ENCODE results near the gene SGSH.

SGSH gene

DNA sequence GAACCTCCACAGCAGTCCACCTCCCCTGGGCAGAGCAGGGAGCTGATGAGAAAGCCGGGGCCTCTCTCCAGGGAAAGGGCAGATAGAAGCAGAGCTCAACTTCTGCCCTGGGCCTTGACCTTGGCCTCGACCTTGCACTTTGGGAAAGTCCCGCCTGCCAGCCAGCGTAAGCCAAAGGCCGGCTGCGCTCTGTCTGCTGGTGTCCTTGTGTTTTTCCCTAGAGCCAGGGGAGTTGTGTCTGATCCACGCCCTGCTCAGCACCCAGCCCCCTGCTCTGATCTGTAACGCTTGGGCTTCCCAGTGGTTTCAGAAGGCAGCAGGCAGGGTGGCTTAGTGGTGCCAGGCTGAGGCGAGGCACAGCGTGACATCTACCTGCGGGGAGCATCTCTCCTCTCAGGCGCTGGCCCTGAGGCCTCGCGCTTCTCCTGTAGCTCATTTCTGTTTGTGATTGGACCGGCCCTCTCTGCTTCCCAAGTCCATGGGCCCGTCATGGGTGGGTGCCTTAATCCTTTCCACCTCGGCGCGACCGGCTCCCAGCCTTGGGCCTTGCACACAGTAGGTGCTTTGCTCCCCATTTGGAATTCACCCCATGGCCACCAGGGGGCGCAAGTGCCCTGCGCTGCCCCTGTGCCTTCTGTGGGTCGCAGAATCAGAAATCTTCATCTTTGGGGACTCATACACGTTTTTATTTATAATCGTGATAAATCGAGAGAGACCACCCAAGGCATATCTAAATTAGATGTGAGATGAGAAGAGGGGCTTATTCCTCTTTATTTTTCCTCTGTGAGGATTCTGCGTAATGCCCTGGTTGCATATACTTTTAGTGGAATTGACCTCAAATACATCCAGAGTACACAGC, 24.2 kb downstream of the SGSH start:
- TF ChIP-seq, protein P1, sequence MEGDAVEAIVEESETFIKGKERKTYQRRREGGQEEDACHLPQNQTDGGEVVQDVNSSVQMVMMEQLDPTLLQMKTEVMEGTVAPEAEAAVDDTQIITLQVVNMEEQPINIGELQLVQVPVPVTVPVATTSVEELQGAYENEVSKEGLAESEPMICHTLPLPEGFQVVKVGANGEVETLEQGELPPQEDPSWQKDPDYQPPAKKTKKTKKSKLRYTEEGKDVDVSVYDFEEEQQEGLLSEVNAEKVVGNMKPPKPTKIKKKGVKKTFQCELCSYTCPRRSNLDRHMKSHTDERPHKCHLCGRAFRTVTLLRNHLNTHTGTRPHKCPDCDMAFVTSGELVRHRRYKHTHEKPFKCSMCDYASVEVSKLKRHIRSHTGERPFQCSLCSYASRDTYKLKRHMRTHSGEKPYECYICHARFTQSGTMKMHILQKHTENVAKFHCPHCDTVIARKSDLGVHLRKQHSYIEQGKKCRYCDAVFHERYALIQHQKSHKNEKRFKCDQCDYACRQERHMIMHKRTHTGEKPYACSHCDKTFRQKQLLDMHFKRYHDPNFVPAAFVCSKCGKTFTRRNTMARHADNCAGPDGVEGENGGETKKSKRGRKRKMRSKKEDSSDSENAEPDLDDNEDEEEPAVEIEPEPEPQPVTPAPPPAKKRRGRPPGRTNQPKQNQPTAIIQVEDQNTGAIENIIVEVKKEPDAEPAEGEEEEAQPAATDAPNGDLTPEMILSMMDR (IDR thresholded peaks at IDR 0.05; ENCODE audit: low read depth, low read length), result peak; percentile 90
- in situ Hi-C loops (cut with HindIII; ENCODE audit: low sequenced_read_pairs), result no loop called here
- peak; percentile 5 for DNase-seq (ENCODE audit: low read depth, low spot score)
- no peak overlapping the region for H3K4me3 ChIP-seq (ENCODE audit: low read depth, low read length)

DNA sequence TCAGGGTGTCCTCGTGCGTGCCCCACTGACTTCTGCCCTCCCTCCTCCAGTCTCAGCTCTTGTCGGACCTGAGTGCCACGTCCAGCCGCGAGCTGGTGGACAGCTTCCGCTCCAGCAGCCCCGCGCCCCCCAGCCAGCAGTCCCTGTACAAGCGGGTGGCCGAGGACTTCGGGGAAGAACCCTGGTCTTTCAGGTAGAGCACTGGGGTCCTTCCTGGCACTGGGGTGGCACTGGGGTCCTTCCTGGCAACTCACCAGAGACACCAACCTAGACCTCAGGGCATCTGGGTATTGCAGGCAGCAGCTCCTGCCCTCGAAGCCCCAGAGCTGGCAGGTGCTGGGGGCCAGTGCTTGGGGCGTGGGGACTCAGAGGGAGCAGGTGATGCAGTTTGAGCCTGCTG, 25.0 kb downstream of the SGSH start:
- in situ Hi-C loops (cut with HindIII; ENCODE audit: low sequenced_read_pairs), result no loop called here
- TF ChIP-seq, protein P1 (IDR thresholded peaks at IDR 0.05; ENCODE audit: low read depth, low read length), result no peak
- DNase-seq (ENCODE audit: low read depth, low spot score), result no peak
- H3K4me3 ChIP-seq (ENCODE audit: low read depth, low read length), result no peak overlapping the region

DNA sequence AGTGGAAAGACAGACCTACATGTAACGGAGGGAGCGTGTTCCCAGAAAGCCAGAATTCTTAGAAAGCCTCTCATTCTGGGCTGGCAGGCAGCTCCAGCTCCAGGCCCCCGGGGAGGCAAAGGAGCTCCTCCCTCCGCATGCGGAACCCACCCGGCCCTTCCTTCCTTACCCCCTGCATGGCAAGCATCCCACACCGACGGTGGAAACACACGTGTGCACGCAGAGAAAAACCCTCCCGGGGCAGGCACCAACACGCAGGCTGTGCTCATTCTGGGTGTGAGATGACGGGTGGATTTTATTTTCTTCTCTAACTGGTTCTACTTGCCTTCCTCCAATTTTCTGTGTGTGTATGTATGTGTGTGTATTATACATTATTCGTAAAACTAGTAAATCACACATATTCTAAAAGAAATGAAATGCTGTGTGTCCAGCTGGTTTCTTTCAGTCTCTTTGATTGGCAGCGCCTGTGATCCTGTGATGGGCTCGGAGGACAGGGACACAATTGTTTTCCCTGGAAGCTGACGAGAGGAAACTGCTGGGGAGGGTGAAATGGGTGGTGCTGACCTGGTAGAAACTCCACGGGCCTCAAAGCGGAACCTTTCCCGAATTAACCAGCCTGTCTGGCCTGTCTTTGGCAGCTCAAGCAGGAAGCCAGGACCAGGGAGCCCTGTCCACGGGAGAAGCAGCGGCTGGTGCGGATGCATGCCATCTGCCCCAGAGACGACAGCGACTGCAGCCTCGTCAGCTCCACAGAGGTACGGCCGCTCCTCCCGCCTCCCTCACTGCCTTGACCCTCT, 28.1 kb downstream of the SGSH start:
- TF ChIP-seq, protein P1 (IDR thresholded peaks at IDR 0.05; ENCODE audit: low read depth, low read length), result no peak
- H3K4me3 ChIP-seq (ENCODE audit: low read depth, low read length), result no peak overlapping the region
- DNase-seq (ENCODE audit: low read depth, low spot score), result no peak
- in situ Hi-C loops (cut with HindIII; ENCODE audit: low sequenced_read_pairs), result no loop called here

DNA sequence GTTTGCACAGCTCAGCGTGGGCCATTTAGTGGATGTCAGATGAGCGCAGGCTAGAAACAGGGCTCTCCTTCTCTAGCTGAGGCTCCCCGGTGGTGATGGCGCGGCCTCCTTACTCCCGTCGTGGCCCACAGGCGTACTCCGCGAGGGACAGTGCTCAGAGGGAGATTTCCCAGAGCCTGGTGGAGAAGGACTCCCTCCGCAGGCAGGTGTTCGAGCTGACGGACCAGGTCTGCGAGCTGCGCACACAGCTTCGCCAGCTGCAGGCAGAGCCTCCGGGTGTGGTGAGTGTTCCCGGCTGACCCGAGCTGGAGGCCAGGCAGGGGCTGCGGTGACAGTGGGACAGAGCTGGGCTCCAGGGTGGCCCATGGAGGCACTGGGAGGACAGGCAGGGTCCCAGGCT, 28.9 kb downstream of the SGSH start:
- H3K4me3 ChIP-seq (ENCODE audit: low read depth, low read length), result no peak overlapping the region
- TF ChIP-seq, protein P1 (IDR thresholded peaks at IDR 0.05; ENCODE audit: low read depth, low read length), result no peak
- no peak for DNase-seq (ENCODE audit: low read depth, low spot score)
- in situ Hi-C loops (cut with HindIII; ENCODE audit: low sequenced_read_pairs), result no loop called here

DNA sequence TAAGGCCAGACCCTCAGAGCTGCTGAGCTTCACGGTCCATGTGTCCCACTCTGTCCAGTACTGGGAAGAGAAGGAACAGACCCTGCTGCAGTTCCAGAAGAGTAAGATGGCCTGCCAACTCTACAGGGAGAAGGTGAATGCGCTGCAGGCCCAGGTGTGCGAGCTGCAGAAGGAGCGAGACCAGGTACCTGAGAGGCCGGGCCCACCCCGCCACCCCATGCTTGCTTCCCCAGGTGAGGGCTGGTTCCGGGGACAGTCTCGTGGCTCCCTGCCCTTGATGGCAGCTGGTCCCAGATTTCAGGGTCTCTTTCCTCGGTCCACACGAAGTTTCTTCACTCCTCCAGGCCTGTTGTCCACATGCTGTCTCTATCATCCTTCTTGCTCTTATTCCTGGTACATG, 29.4 kb downstream of the SGSH start:
- H3K4me3 ChIP-seq (ENCODE audit: low read depth, low read length), result no peak overlapping the region
- DNase-seq (ENCODE audit: low read depth, low spot score), result no peak
- TF ChIP-seq, protein P1 (IDR thresholded peaks at IDR 0.05; ENCODE audit: low read depth, low read length), result no peak
- in situ Hi-C loops (cut with HindIII; ENCODE audit: low sequenced_read_pairs), result no loop called here

DNA sequence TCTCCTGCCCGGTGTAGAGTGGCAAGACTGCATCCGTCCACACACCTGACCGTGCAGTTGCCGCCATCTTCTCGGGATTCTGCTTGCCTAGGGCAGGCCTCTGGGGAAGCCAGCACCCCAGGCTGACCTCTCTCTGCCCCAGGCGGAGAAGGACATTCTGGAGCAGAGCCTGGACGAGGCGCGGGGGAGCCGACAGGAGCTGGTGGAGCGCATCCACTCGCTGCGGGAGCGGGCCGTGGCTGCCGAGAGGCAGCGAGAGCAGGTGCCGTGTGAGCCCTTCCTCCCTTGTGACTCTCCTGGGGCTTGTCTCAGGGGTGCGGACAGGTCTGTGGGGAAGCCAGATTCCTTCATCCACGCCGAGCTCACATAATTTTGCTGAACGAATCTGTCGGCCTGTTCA, 30.5 kb downstream of the SGSH start:
- in situ Hi-C loops (cut with HindIII; ENCODE audit: low sequenced_read_pairs), result no loop called here
- H3K4me3 ChIP-seq (ENCODE audit: low read depth, low read length), result no peak overlapping the region
- TF ChIP-seq, protein P1 (IDR thresholded peaks at IDR 0.05; ENCODE audit: low read depth, low read length), result no peak
- no peak for DNase-seq (ENCODE audit: low read depth, low spot score)

Measured in astrocyte of the spinal cord (primary cell).